Esophagus squamous epithelium (tissue), 5 donors: ENCODE data around the gene ELOVL2. TPM values are rescaled to one million over a fixed set of nuclear protein-coding genes. Genes with fewer than 3 reads are reported as not detected.

Experiments
- DNase-seq: peaks from one replicate; lab custom pipeline; 2025; lab: John Stamatoyannopoulos, UW
- H3K27ac ChIP-seq, 4 donors: fragments of 200-600 bp; sonication (generic); one replicate each; pipeline ENCODE4 v1.5.1; 2016 to 2019; ENCODE audit warnings: mild to moderate bottlenecking in 1 of 4
- H3K27me3 ChIP-seq, 4 donors: fragments of 200-600 bp; sonication (generic); 1 replicate in 3 of 4; 2 replicates in 1 of 4; pipeline versions ENCODE4 v1.5.1 to v1.6.0; 2017 to 2021; ENCODE audit warnings: antibody characterized with exemption in 1 of 4
- H3K36me3 ChIP-seq, 3 donors: fragments of 200-600 bp; sonication (generic); one replicate each; pipeline ENCODE4 v1.5.1; 2016 to 2019
- H3K4me1 ChIP-seq, 3 donors: fragments of 200-600 bp; sonication (generic); one replicate each; pipeline ENCODE4 v1.5.1; 2017 to 2019
- H3K4me3 ChIP-seq, 4 donors: fragments of 200-600 bp; sonication (generic); 1 replicate in 3 of 4; 2 replicates in 1 of 4; pipeline ENCODE4 v1.5.1; 2016 to 2019; ENCODE audit warnings: mild to moderate bottlenecking in 2 of 4, moderate library complexity in 1 of 4
- H3K9me3 ChIP-seq, 3 donors: fragments of 200-600 bp; sonication (generic); one replicate each; pipeline ENCODE4 v1.5.1; 2016 to 2019
- POLR2A ChIP-seq, 4 donors: fragments of 450-650 bp; IDR thresholded peaks; one replicate each; pipeline ENCODE4 v1.6.1; 2017; ENCODE audit warnings: antibody characterized with exemption in 4 of 4, mild to moderate bottlenecking in 4 of 4, moderate library complexity in 3 of 4
- WGBS, 2 donors: methylation state at CpG; one replicate each; pipeline ENCODE4 v1.1.5; 2018; 5-methylcytosine and 5-hydroxymethylcytosine counted together
- intact Hi-C: fragments of 100-400 bp; cut with DNase I; formaldehyde crosslinking; loops from one replicate; pipeline ENCODE4 v1.15.0; 2022
- total RNA-seq, 4 donors: library from RNA; depleted of rRNA; stranded (reverse); fragments of >200 nt; gene quantifications; one replicate each; pipeline ENCODE4 v1.1.0, GENCODE V29; 2016
- TF ChIP-seq, protein P1 (sequence below), 6 experiments: fragments of 450-650 bp in 4 of 6; fragments of 200-600 bp in 2 of 6; sonication (generic) in 2 of 6; IDR thresholded peaks; one replicate each; pipeline ENCODE4 v1.5.1; 2016 to 2019; ENCODE audit warnings: antibody characterized with exemption in 6 of 6, mild to moderate bottlenecking in 4 of 6, moderate library complexity in 4 of 6
- donor health status: DM: yes; HTN: yes; CAD: no.

ELOVL2 gene
- total RNA-seq, 4 donors from 2014 or later, result 0.06 to 0.38 (median 0.18) TPM; not detected in 1

DNA sequence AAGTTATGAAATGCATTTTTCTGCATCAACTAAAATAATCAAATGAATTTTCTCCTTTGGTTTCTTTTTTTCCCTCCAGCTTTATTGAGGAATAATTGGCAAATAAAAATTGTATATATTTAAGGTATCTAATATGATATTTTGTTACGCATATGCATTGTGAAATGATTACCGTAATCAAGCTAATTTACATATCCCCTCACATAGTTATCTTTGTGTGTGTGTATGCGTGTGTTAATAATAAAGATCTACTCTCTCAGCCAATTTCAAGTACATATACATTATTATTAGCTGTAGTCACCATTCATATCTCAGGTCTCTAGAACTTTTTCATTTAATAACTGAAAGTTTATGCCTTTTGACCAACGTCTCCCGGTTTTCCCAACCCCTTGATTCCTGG lies 96.1 kb downstream of the ELOVL2 start:
- Histone ChIP-seq H3K4me3 (no peak overlapping the region), H3K36me3 (no peaks in the 10 kb centered on the region), H3K9me3 (no peaks in the 10 kb centered on the region), H3K27me3 (no peaks in the 10 kb centered on the region), H3K27ac (no peak overlapping the region), H3K4me1 (no peaks in the 10 kb centered on the region)
- no peak for TF ChIP-seq POLR2A (IDR thresholded peaks at IDR 0.05)
- TF ChIP-seq, protein P1, sequence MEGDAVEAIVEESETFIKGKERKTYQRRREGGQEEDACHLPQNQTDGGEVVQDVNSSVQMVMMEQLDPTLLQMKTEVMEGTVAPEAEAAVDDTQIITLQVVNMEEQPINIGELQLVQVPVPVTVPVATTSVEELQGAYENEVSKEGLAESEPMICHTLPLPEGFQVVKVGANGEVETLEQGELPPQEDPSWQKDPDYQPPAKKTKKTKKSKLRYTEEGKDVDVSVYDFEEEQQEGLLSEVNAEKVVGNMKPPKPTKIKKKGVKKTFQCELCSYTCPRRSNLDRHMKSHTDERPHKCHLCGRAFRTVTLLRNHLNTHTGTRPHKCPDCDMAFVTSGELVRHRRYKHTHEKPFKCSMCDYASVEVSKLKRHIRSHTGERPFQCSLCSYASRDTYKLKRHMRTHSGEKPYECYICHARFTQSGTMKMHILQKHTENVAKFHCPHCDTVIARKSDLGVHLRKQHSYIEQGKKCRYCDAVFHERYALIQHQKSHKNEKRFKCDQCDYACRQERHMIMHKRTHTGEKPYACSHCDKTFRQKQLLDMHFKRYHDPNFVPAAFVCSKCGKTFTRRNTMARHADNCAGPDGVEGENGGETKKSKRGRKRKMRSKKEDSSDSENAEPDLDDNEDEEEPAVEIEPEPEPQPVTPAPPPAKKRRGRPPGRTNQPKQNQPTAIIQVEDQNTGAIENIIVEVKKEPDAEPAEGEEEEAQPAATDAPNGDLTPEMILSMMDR (IDR thresholded peaks at IDR 0.05), result no peak
- intact Hi-C loops, result no loop called here
- WGBS, 2 donors, result 95 to 97% methylated on average over 5 of the region's 5 CpGs
- no peak for DNase-seq

DNA sequence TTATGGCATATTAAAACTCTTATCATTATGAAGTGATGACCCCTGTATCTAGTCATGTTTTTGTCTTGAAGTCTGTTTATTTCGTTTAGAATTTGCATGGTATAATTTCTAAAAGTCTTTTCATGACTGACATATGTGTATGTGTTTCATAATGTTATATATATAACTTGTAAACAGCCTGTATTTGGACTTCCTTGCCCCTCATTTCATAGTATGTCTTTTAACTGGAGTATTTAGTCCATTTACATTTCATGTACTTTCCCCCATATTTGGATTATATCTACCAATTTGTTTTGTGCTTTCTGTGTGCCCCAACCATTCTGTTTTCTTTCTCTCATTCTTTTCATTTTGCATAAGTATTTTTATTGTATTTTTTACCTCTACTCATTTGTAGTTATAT lies 98.3 kb downstream of the ELOVL2 start:
- no peak for DNase-seq
- Histone ChIP-seq H3K4me1 (no peaks in the 10 kb centered on the region), H3K27me3 (no peaks in the 10 kb centered on the region), H3K4me3 (no peak overlapping the region), H3K9me3 (no peaks in the 10 kb centered on the region), H3K27ac (no peak overlapping the region), H3K36me3 (no peaks in the 10 kb centered on the region)
- intact Hi-C loops, result no loop called here
- TF ChIP-seq POLR2A (IDR thresholded peaks at IDR 0.05), result no peak
- TF ChIP-seq, protein P1 (IDR thresholded peaks at IDR 0.05), result no peak
- 64% methylated on average over 1 of the region's 1 CpG for WGBS, 2 donors

DNA sequence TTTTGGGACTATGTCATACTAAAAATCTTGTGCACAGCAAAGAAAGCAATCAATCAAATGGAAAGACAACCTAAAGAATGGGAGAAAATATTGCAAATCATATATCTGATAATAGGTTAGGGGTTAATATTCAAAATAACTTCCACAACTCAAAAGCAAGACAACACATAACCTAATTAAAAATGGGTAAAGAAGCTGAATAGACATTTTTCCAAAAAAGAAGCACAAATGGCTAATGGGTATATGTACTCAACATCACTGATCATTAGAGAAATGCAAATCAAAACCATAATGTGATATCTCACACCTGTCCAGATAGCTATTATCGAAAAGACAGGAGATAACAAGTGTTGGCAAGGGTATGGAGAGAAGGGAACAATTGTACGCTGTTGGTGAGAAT lies 104.3 kb downstream of the ELOVL2 start:
- no peak overlapping the region for H3K4me3 ChIP-seq
- TF ChIP-seq POLR2A (IDR thresholded peaks at IDR 0.05), result no peak
- TF ChIP-seq, protein P1 (IDR thresholded peaks at IDR 0.05), result no peak
- intact Hi-C loops, result no loop called here
- no peak overlapping the region for H3K27ac ChIP-seq
- no peaks in the 10 kb centered on the region for H3K27me3 ChIP-seq
- no peak for DNase-seq
- no peaks in the 10 kb centered on the region for H3K4me1 ChIP-seq
- no peaks in the 10 kb centered on the region for H3K36me3 ChIP-seq
- no peaks in the 10 kb centered on the region for H3K9me3 ChIP-seq
- 87 to 95% methylated on average over 2 of the region's 2 CpGs for WGBS, 2 donors

DNA sequence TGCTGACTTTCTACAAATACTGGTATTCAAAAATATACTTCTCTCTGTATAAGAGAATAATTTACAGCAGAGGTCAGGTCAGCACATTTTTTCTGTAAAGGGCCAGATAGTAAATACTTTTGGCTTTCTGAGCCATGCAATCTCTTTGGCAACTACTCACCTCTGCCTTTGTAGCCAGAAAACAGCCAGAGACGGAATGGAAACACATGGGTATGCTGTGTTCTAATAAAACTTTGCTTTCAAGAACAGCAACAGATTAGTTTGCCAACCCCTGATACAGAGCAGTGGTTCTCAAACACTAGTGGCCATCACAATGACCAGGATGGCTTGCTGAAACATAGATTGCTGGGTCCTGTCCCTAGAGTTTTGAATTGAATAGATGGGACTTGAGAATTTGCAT lies 111.0 kb downstream of the ELOVL2 start:
- H3K4me1 ChIP-seq, result no peaks in the 10 kb centered on the region
- TF ChIP-seq, protein P1 (IDR thresholded peaks at IDR 0.05), result no peak
- no peak for TF ChIP-seq POLR2A (IDR thresholded peaks at IDR 0.05)
- no peak for DNase-seq
- intact Hi-C loops, result no loop called here
- whole genome bisulfite sequencing, 2 donors, result 50 to 55% methylated on average over 1 of the region's 1 CpG
- no peak overlapping the region for H3K27ac ChIP-seq
- no peaks in the 10 kb centered on the region for H3K9me3 ChIP-seq
- H3K36me3 ChIP-seq, result no peaks in the 10 kb centered on the region
- no peaks in the 10 kb centered on the region for H3K27me3 ChIP-seq
- no peak overlapping the region for H3K4me3 ChIP-seq

Other genes starting within 250 kb of the ELOVL2 start
- gene MAK, start 205.8 kb downstream of the ELOVL2 start, total RNA-seq, result under 1 TPM in 2 of 4 donors, not detected in 2; 0.04 to 0.19 TPM
- not detected for gene GCM2, start 162.3 kb downstream of the ELOVL2 start, total RNA-seq
- 1 to 10 TPM in 1 of 4 donors, under 1 TPM in 1, not detected in 2; 0.53 to 1.3 TPM for gene SYCP2L, start 157.3 kb downstream of the ELOVL2 start, total RNA-seq
- 1 to 10 TPM; 3.8 to 7.4 (median 6.3) TPM for gene SMIM13, start 49.5 kb upstream of the ELOVL2 start, total RNA-seq
- gene ERVFRD-1, start 67.4 kb upstream of the ELOVL2 start, total RNA-seq, result under 1 TPM in 1 of 4 donors, not detected in 3; 0.76 TPM
- 10 to 100 TPM in 2 of 4 donors, 1 to 10 TPM in 2; 7.7 to 14.9 (median 10.9) TPM for gene NEDD9, start 188.4 kb upstream of the ELOVL2 start, total RNA-seq